ENCODE results near the gene BCOR. TPM values are rescaled to one million over a fixed set of nuclear protein-coding genes. Genes with fewer than 3 reads are reported as not detected.

Gene BCOR
- total RNA-seq, 4 donors from 2014 or later: 20.9 to 36.0 (median 32.5) TPM

DNA sequence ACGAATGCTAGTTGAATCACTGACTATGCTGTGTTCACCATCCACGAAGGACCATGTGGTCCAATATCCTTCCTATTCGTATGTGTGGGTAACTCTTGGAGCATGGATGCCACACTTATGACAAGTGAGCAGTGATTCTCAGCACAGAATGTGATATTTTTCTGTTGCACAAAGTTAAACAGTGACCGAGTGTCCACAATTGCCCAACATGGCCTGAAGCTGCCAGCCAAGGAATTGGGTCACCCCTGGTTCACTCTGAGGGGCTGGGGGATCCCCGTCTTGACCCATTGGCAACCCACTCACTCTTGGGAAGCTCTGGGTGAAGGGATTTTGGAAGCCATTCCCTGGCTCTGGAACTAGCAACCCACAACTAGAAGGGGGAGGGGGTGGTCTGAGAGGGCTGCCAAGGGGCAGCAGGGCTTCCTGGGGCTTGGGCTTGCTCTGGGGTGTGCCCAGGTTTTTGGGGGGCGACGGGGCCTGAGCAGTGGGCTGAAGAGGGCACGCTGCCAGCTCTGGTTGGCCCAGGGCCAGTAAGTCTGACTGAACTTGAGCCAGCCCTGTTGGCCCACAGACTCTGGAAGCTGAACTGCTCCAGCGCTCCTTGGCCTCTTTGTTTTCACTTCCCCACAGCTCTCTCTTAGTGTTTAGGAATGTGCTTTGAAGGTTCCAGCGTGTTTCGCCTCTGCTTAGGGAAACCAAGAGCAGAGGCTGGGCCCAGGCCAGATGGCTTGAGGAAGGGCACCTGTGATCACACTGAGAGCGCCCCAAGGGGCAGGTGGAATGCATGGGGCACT, 43.1 kb upstream of the BCOR start:
- 38% methylated on average over 10 of the region's 12 CpGs for WGBS
- no peak for TF ChIP-seq POLR2A (IDR thresholded peaks at IDR 0.05)
- TF ChIP-seq POLR2AphosphoS5 (IDR thresholded peaks at IDR 0.05): peak in 2 of 3 donors; percentile 8 to 36
- Histone ChIP-seq H3K27ac (no peak overlapping the region), H3K36me3 (no peaks in the 10 kb centered on the region), H3K4me1 (peaks cover 26% of the 10 kb centered on the region), H3K9me3 (no peaks in the 10 kb centered on the region), H3K27me3 (no peaks in the 10 kb centered on the region), H3K4me3 (no peak overlapping the region)
- DNase-seq (ENCODE audit: low spot score in 2 of 2): peak in 1 of 2 donors; percentile 72

DNA sequence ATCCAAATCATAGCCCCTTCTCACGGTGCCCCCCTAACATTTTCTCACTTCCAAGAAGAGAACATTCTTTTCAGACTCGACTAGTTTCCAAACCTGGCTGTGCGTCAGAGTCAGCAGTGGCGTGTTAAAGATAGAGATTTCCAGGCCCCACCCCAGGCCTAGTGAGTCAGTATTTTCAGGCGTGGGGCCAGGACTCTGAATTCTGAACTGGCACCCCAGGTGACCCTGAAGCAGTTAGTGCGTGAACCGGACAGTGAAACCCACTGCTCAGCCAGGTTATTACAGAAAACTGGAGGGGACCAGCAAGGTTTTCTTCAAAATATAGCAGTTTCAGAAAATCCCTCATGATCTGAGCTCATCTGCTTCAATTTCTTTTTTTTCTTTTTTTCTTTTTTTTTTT, 35.0 kb upstream of the BCOR start:
- Histone ChIP-seq H3K27ac (peak overlapping the region; percentile 56), H3K4me1 (peaks cover 11% of the 10 kb centered on the region), H3K36me3 (no peaks in the 10 kb centered on the region), H3K4me3 (no peak overlapping the region), H3K27me3 (no peaks in the 10 kb centered on the region), H3K9me3 (no peaks in the 10 kb centered on the region)
- WGBS: 49% methylated on average over 7 of the region's 7 CpGs
- TF ChIP-seq POLR2A (IDR thresholded peaks at IDR 0.05): no peak
- TF ChIP-seq, protein P1, sequence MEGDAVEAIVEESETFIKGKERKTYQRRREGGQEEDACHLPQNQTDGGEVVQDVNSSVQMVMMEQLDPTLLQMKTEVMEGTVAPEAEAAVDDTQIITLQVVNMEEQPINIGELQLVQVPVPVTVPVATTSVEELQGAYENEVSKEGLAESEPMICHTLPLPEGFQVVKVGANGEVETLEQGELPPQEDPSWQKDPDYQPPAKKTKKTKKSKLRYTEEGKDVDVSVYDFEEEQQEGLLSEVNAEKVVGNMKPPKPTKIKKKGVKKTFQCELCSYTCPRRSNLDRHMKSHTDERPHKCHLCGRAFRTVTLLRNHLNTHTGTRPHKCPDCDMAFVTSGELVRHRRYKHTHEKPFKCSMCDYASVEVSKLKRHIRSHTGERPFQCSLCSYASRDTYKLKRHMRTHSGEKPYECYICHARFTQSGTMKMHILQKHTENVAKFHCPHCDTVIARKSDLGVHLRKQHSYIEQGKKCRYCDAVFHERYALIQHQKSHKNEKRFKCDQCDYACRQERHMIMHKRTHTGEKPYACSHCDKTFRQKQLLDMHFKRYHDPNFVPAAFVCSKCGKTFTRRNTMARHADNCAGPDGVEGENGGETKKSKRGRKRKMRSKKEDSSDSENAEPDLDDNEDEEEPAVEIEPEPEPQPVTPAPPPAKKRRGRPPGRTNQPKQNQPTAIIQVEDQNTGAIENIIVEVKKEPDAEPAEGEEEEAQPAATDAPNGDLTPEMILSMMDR (IDR thresholded peaks at IDR 0.05): no peak
- no peak for TF ChIP-seq POLR2AphosphoS5 (IDR thresholded peaks at IDR 0.05)
- no peak for TF ChIP-seq EP300 (IDR thresholded peaks at IDR 0.05)
- peak in 1 of 2 donors; percentile 86 for DNase-seq (ENCODE audit: low spot score in 2 of 2)

DNA sequence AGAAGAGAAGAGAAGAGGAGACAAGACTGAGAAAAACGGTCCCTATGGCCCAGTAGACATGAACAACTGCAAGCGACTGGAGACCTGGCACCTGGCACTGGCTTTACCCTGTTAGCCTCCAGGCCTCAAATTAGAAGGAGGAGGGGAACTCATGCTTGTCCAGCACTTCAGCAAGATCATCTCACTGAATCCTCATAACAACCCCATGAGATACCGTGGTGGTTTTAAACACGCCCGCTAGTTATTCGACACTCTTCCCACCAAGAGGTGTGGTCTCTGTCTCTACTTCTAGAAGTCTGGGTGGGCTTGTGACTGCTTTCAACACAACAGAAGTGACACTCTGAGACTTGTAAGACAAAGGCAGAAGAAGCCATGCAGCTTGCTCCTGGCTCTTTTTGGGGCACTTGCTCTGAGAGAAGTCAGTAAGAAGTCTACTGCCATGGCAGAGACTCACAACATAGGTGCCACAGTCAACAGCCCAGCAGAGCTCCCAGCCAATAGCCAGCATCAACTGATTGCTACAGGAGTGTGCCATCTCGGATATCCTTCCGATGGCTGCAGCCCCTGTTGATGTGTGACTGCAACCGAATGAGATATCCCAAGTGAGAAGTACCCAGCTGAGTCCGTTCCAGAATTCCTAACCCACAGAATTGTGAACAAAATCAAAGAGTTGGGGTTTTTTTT, 34.0 kb upstream of the BCOR start:
- no peak for DNase-seq (ENCODE audit: low spot score in 2 of 2)
- H3K27ac ChIP-seq: peak overlapping the region; percentile 56
- WGBS: 90% methylated on average over 8 of the region's 10 CpGs
- H3K4me3 ChIP-seq: no peak overlapping the region
- H3K9me3 ChIP-seq: no peaks in the 10 kb centered on the region
- no peaks in the 10 kb centered on the region for H3K27me3 ChIP-seq
- no peak for TF ChIP-seq POLR2AphosphoS5 (IDR thresholded peaks at IDR 0.05)
- TF ChIP-seq, protein P1 (IDR thresholded peaks at IDR 0.05): no peak
- TF ChIP-seq EP300 (IDR thresholded peaks at IDR 0.05): no peak
- no peak for TF ChIP-seq POLR2A (IDR thresholded peaks at IDR 0.05)
- H3K36me3 ChIP-seq: no peaks in the 10 kb centered on the region
- H3K4me1 ChIP-seq: peaks cover 11% of the 10 kb centered on the region

DNA sequence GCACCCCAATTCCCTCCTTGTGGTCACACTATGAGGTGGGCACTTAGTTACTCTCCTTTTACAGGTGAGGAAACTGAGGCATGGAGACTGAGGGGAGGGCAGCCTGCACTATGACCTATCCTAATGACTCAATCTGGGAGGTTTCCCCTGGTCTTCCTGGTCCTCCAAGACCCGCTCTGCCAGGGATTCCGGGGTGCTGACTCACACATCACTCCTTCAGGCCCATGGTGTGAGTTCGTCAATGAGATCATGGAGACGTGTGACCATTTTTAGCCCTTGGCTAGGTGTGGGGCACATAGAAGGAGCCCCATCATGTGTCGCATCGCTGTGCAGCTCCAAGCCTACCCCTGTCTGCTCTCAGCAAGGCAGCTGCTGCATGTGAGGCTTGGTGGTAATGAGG, 32.4 kb upstream of the BCOR start:
- Histone ChIP-seq H3K27ac (no peak overlapping the region), H3K27me3 (no peaks in the 10 kb centered on the region), H3K9me3 (no peaks in the 10 kb centered on the region), H3K36me3 (no peaks in the 10 kb centered on the region), H3K4me3 (no peak overlapping the region), H3K4me1 (peaks cover 11% of the 10 kb centered on the region)
- WGBS: 80% methylated on average over 6 of the region's 6 CpGs
- no peak for TF ChIP-seq EP300 (IDR thresholded peaks at IDR 0.05)
- TF ChIP-seq, protein P1 (IDR thresholded peaks at IDR 0.05): no peak
- TF ChIP-seq POLR2AphosphoS5 (IDR thresholded peaks at IDR 0.05): no peak
- TF ChIP-seq POLR2A (IDR thresholded peaks at IDR 0.05): no peak
- DNase-seq (ENCODE audit: low spot score in 2 of 2): no peak

DNA sequence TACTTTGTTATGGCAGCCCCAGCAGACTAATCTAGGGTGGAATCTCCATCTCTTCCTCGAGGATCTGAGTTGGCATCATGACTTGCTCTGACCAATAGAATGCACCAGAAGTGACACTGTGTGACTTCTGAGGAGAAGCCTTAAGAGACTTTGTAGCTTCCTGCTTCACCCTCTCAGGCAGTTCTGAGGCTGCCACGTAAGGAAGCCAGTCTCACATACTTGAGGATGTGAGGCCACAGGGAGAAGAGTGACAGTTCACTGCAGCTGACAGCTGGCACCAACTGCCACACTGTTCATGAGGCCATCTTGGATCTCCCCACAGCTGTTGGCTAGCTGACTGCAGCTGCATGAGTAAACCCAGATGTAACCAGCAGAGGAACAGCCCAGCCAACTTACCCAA, 29.3 kb upstream of the BCOR start:
- DNase-seq (ENCODE audit: low spot score in 2 of 2): no peak
- Histone ChIP-seq H3K9me3 (no peaks in the 10 kb centered on the region), H3K27ac (no peak overlapping the region), H3K36me3 (no peaks in the 10 kb centered on the region), H3K4me1 (peaks cover 3% of the 10 kb centered on the region), H3K4me3 (no peak overlapping the region), H3K27me3 (no peaks in the 10 kb centered on the region)
- 75% methylated on average over 1 of the region's 2 CpGs for WGBS
- TF ChIP-seq POLR2A (IDR thresholded peaks at IDR 0.05) (no peak), EP300 (IDR thresholded peaks at IDR 0.05) (no peak), POLR2AphosphoS5 (IDR thresholded peaks at IDR 0.05) (no peak)
- TF ChIP-seq, protein P1 (IDR thresholded peaks at IDR 0.05): no peak

Data from suprapubic skin (tissue), 4 donors.